HepG2 (cell line): Measurements from ENCODE around the gene CD300LF. TPM values are rescaled to one million over a fixed set of nuclear protein-coding genes. Genes with fewer than 3 reads are reported as not detected.
A peak's percentile ranks its signal among the peaks of the same experiment; 100 is the strongest.

Experiments
- ZBTB38 ChIP-seq: sonication (generic); formaldehyde crosslinking; IDR thresholded peaks from 2 replicates; pipeline ENCODE4 v1.5.1; 2020; ENCODE audit warnings: mild to moderate bottlenecking, missing genetic modification reagents
- ZFP62 ChIP-seq: sonication (generic); formaldehyde crosslinking; IDR thresholded peaks from 2 replicates; pipeline ENCODE4 v1.4.0; 2020; ENCODE audit warnings: missing genetic modification reagents
- ZFP82 ChIP-seq: sonication (generic); formaldehyde crosslinking; IDR thresholded peaks from 2 replicates; pipeline ENCODE4 v1.5.1; 2020; ENCODE audit warnings: mild to moderate bottlenecking, missing genetic modification reagents, borderline replicate concordance
- ZFX ChIP-seq: sonication (generic); formaldehyde crosslinking; IDR thresholded peaks from 2 replicates; pipeline ENCODE4 v1.4.0; 2020; ENCODE audit warnings: mild to moderate bottlenecking, low read depth, missing genetic modification reagents, moderate library complexity
- ZNF124 ChIP-seq: sonication (generic); formaldehyde crosslinking; IDR thresholded peaks from 2 replicates; pipeline ENCODE4 v1.4.0; 2020; ENCODE audit warnings: missing genetic modification reagents
- ZNF468 ChIP-seq: sonication (generic); formaldehyde crosslinking; IDR thresholded peaks from 2 replicates; pipeline ENCODE4 v1.8.0; 2022; ENCODE audit warnings: mild to moderate bottlenecking, moderate library complexity, missing genetic modification reagents
- ZNF549 ChIP-seq: sonication (generic); formaldehyde crosslinking; IDR thresholded peaks from 2 replicates; pipeline ENCODE4 v1.5.0; 2020; ENCODE audit warnings: missing genetic modification reagents
- ZNF674 ChIP-seq: sonication (generic); formaldehyde crosslinking; IDR thresholded peaks from 2 replicates; pipeline ENCODE4 v1.5.0; 2020; ENCODE audit warnings: low read depth, mild to moderate bottlenecking, missing genetic modification reagents
- polyA plus RNA-seq, 8 experiments: library from polyadenylated mRNA; depleted of rRNA in 3 of 8; stranded (reverse) in 7 of 8; unstranded in 1 of 8; fragments of >200 nt; fragmentation: Illumina TruSeq in 4 of 8; extraction: Trizol in 4 of 8; gene quantifications; 2 replicates each; pipeline versions ENCODE4 v1.2.1 to v1.2.3, GENCODE V29; 2011 to 2016; ENCODE audit warnings: low read depth in 4 of 8, missing spikeins in 1 of 8, mixed read lengths in 1 of 8; ENCODE audit not compliant: insufficient read depth in 1 of 8
- total RNA-seq, 5 experiments: library from RNA; depleted of rRNA; stranded (reverse); fragments of >200 nt; fragmentation: Illumina TruSeq; extraction: Trizol; gene quantifications; 2 replicates each; pipeline ENCODE4 v1.2.3, GENCODE V29; 2016; ENCODE audit warnings: low read depth in 1 of 5
- TF ChIP-seq, protein P1 (sequence below): IDR thresholded peaks from 2 replicates; pipeline ENCODE4 v1.6.1; 2012; ENCODE audit warnings: low read length, improper control_type of control experiment
- TF ChIP-seq, protein P2 (sequence below): sonication (generic); formaldehyde crosslinking; IDR thresholded peaks from 2 replicates; pipeline ENCODE4 v1.4.0; 2020; ENCODE audit warnings: mild to moderate bottlenecking, missing genetic modification reagents
- TF ChIP-seq, protein P3 (sequence below): sonication (generic); formaldehyde crosslinking; IDR thresholded peaks from 2 replicates; pipeline ENCODE4 v1.4.0; 2020; ENCODE audit warnings: missing genetic modification reagents
- TF ChIP-seq, protein P4 (sequence below): sonication (generic); formaldehyde crosslinking; IDR thresholded peaks from 2 replicates; pipeline ENCODE4 v1.4.0; 2020; ENCODE audit warnings: missing genetic modification reagents, borderline replicate concordance
- TF ChIP-seq, protein P5 (sequence below): sonication (generic); formaldehyde crosslinking; IDR thresholded peaks from 2 replicates; pipeline ENCODE4 v1.4.0; 2020; ENCODE audit warnings: missing genetic modification reagents

CD300LF gene
- total and polyA plus RNA-seq, 2 of the 13 experiments (the other 11 are each of a cell fraction or from before 2014, with no cell fraction given): not detected

- TF ChIP-seq, protein P1, sequence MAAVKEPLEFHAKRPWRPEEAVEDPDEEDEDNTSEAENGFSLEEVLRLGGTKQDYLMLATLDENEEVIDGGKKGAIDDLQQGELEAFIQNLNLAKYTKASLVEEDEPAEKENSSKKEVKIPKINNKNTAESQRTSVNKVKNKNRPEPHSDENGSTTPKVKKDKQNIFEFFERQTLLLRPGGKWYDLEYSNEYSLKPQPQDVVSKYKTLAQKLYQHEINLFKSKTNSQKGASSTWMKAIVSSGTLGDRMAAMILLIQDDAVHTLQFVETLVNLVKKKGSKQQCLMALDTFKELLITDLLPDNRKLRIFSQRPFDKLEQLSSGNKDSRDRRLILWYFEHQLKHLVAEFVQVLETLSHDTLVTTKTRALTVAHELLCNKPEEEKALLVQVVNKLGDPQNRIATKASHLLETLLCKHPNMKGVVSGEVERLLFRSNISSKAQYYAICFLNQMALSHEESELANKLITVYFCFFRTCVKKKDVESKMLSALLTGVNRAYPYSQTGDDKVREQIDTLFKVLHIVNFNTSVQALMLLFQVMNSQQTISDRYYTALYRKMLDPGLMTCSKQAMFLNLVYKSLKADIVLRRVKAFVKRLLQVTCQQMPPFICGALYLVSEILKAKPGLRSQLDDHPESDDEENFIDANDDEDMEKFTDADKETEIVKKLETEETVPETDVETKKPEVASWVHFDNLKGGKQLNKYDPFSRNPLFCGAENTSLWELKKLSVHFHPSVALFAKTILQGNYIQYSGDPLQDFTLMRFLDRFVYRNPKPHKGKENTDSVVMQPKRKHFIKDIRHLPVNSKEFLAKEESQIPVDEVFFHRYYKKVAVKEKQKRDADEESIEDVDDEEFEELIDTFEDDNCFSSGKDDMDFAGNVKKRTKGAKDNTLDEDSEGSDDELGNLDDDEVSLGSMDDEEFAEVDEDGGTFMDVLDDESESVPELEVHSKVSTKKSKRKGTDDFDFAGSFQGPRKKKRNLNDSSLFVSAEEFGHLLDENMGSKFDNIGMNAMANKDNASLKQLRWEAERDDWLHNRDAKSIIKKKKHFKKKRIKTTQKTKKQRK: no peak
- TF ChIP-seq, protein P2, sequence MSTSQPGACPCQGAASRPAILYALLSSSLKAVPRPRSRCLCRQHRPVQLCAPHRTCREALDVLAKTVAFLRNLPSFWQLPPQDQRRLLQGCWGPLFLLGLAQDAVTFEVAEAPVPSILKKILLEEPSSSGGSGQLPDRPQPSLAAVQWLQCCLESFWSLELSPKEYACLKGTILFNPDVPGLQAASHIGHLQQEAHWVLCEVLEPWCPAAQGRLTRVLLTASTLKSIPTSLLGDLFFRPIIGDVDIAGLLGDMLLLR (CRISPR knock-in tag): peak; percentile 21; the same call in 1 of the 2 replicates
- TF ChIP-seq ZNF124 (CRISPR knock-in tag) (peak; percentile 78; the same call in 1 of the 2 replicates), ZFP62 (CRISPR knock-in tag) (no peak), ZFX (CRISPR knock-in tag) (peak; percentile 82), ZNF468 (CRISPR knock-in tag) (no peak), ZNF674 (CRISPR knock-in tag) (no peak), ZNF549 (CRISPR knock-in tag) (no peak), ZBTB38 (CRISPR knock-in tag) (peak; percentile 14; the same call in 1 of the 2 replicates), ZFP82 (CRISPR knock-in tag) (no peak)
- TF ChIP-seq, protein P3, sequence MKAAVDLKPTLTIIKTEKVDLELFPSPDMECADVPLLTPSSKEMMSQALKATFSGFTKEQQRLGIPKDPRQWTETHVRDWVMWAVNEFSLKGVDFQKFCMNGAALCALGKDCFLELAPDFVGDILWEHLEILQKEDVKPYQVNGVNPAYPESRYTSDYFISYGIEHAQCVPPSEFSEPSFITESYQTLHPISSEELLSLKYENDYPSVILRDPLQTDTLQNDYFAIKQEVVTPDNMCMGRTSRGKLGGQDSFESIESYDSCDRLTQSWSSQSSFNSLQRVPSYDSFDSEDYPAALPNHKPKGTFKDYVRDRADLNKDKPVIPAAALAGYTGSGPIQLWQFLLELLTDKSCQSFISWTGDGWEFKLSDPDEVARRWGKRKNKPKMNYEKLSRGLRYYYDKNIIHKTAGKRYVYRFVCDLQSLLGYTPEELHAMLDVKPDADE (CRISPR knock-in tag): no peak
- TF ChIP-seq, protein P4, sequence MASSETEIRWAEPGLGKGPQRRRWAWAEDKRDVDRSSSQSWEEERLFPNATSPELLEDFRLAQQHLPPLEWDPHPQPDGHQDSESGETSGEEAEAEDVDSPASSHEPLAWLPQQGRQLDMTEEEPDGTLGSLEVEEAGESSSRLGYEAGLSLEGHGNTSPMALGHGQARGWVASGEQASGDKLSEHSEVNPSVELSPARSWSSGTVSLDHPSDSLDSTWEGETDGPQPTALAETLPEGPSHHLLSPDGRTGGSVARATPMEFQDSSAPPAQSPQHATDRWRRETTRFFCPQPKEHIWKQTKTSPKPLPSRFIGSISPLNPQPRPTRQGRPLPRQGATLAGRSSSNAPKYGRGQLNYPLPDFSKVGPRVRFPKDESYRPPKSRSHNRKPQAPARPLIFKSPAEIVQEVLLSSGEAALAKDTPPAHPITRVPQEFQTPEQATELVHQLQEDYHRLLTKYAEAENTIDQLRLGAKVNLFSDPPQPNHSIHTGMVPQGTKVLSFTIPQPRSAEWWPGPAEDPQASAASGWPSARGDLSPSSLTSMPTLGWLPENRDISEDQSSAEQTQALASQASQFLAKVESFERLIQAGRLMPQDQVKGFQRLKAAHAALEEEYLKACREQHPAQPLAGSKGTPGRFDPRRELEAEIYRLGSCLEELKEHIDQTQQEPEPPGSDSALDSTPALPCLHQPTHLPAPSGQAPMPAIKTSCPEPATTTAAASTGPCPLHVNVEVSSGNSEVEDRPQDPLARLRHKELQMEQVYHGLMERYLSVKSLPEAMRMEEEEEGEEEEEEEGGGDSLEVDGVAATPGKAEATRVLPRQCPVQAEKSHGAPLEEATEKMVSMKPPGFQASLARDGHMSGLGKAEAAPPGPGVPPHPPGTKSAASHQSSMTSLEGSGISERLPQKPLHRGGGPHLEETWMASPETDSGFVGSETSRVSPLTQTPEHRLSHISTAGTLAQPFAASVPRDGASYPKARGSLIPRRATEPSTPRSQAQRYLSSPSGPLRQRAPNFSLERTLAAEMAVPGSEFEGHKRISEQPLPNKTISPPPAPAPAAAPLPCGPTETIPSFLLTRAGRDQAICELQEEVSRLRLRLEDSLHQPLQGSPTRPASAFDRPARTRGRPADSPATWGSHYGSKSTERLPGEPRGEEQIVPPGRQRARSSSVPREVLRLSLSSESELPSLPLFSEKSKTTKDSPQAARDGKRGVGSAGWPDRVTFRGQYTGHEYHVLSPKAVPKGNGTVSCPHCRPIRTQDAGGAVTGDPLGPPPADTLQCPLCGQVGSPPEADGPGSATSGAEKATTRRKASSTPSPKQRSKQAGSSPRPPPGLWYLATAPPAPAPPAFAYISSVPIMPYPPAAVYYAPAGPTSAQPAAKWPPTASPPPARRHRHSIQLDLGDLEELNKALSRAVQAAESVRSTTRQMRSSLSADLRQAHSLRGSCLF (CRISPR knock-in tag): no peak
- TF ChIP-seq, protein P5, sequence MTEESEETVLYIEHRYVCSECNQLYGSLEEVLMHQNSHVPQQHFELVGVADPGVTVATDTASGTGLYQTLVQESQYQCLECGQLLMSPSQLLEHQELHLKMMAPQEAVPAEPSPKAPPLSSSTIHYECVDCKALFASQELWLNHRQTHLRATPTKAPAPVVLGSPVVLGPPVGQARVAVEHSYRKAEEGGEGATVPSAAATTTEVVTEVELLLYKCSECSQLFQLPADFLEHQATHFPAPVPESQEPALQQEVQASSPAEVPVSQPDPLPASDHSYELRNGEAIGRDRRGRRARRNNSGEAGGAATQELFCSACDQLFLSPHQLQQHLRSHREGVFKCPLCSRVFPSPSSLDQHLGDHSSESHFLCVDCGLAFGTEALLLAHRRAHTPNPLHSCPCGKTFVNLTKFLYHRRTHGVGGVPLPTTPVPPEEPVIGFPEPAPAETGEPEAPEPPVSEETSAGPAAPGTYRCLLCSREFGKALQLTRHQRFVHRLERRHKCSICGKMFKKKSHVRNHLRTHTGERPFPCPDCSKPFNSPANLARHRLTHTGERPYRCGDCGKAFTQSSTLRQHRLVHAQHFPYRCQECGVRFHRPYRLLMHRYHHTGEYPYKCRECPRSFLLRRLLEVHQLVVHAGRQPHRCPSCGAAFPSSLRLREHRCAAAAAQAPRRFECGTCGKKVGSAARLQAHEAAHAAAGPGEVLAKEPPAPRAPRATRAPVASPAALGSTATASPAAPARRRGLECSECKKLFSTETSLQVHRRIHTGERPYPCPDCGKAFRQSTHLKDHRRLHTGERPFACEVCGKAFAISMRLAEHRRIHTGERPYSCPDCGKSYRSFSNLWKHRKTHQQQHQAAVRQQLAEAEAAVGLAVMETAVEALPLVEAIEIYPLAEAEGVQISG (CRISPR knock-in tag): peak; percentile 64; the same call in 1 of the 2 replicates
Measured at GRCh38 chr17:74744714-74745547, 32.2 kb upstream of the CD300LF start (continued).
